HG02852 (cell line): Measurements from ENCODE around the gene ACBD6.
"Not testable (repeated sequence)": the region's sequence is repeated elsewhere in the genome, so short reads cannot be mapped to it uniquely, and the experiment has no call there.

Experiments
- ATAC-seq: cut with Tn5 transposase; IDR thresholded peaks from one replicate; pipeline ENCODE4 v1.9.1; 2021; ENCODE audit warnings: mild to moderate bottlenecking, moderate library complexity; ENCODE audit not compliant: unreplicated experiment

The ACBD6 gene

GRCh38 chr1:180502361-180503279, at the start of gene ACBD6:
Gene ACBD6, minus strand, starts transcription at chr1:180502577. Its CDS starts 311 bp downstream, at chr1:180502266.
- peak; percentile 81 for ATAC-seq

DNA sequence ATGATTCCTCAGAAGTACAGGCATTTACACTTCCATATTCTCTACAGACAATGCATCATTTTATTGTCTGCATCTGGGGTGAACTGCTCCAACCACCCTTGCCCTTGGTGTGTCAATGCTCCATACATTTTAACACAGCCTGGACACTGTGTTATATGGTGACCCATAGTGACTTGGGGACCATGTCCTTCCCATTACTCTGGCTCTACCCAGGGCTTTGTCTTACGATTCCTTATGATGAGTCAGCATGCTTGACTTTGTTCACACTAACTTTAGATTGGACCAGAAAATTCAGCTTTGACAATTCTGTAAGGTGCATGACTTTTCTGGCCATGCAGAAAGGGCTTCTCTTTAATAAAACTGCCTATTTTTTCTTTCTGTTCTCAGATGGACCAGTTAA, 49.6 kb upstream of the ACBD6 start:
- ATAC-seq = no peak

- ATAC-seq = no peak
Measured at GRCh38 chr1:180550241-180550640, 47.9 kb upstream of the ACBD6 start.

- ATAC-seq = not testable (repeated sequence)
Measured at GRCh38 chr1:180549770-180550169, 47.4 kb upstream of the ACBD6 start.

GRCh38 chr1:180548686-180549317, 46.4 kb upstream of the ACBD6 start:
- no peak for ATAC-seq

GRCh38 chr1:180545991-180546390, 43.6 kb upstream of the ACBD6 start:
- ATAC-seq = no peak

- ATAC-seq = no peak
Measured at GRCh38 chr1:180544050-180544449, 41.7 kb upstream of the ACBD6 start.

DNA sequence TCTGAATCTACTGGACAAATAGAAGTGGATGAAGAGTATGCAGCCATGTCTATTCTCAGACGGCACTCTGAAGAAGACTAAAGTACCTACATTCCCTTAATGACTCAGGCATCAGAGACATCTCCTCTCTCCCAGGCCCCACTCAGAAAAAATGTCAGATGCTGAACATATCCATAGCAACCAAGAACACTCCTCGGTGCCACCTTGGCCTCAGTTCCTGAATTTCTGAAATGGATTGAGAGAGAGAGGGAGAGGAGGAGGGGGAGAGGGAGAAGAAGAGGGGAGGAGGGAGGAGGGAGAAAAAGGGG, 40.4 kb upstream of the ACBD6 start:
- no peak for ATAC-seq

DNA sequence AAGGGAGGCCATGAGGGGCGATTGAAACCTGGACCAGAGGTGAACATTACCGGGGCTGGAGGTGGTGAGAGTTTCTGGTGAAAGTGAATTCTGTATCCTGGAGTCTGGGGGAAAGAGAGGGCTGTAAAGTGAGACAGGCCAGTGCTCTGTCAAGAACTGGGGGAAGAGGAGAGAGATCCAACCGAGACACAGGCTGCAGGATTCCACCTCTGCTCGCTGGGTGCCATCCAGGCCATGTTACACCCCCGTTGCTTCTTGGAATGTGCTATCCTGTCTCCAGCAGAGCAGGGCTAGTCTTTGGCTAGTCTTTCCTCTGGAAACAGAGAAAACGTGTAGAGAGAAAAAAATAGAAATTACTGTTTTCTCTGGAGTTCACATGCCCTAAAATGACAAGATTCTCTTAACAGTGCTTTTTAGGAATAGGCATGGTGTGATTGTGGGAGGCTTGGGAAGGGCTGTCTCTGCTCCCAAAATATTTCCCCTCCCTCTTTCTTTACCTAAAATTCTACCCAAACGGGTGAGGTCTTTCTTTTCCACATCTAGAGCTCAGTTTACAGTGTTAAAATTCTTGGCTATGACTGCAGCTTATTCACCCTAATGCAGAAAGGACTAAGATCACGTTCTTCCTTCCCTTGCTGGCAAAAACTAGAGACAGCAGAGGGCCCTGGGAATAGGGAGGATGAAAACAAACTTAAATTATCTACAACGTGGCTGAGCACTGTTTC, 39.9 kb upstream of the ACBD6 start:
- no peak for ATAC-seq

- ATAC-seq = no peak
Measured at GRCh38 chr1:180540697-180541594, 38.6 kb upstream of the ACBD6 start.

DNA sequence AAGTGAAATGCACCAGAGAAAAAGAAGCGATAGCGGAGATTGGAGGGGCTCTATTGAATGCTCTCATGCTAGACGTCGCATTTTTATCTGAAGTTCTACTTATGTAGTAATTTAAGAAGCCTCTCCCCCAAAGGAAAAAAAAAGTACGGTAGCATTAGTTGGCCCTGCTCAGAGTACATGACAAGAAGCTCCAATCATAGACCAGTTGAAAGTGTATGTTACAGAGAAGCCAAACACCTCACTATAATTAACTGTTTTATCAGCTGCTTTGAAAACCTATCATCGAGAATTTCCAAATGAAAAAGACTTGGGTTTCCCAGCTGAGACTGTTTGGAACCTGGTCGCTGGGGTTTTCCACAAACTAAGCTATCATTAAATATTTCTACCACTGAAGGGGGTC, 36.8 kb upstream of the ACBD6 start:
- ATAC-seq = no peak

GRCh38 chr1:180536821-180537372, 34.5 kb upstream of the ACBD6 start:
- no peak for ATAC-seq

GRCh38 chr1:180535418-180535999, 33.1 kb upstream of the ACBD6 start:
- no peak for ATAC-seq

GRCh38 chr1:180534214-180534613, 31.8 kb upstream of the ACBD6 start:
- ATAC-seq = no peak

DNA sequence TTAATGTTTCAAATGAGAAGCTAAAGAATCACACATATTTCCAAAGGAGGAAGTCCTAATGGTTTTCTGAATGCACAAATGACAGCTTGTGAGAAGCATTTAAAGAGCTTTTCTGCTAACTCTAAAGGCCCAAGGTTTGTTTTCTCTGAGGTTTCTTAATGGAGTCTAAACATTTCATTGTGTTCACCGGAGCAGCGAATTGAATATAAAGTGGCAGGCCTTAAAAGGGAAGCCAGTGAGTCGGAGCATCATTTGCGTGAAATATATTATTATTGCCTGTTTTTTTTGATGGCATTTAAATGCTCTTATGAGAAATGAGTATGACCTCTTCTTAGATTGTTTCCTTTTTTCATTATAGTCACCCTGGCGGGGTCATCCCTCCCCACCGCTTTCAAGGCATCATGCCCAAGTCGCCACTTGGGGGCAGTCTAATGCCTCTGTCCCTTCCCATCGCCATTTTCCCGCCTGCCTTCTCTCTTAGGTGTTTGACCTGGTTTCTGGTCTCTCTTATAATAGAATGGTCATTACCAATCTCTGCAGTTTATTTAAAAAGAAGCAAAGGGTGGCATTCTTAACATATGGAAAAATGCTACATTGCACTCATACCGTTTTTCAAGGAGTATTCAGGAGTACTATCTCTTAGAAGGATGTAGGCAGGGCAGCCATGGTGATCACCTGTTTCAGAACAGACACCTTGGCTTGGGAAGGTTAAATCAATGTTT, 31.1 kb upstream of the ACBD6 start:
- ATAC-seq = no peak

DNA sequence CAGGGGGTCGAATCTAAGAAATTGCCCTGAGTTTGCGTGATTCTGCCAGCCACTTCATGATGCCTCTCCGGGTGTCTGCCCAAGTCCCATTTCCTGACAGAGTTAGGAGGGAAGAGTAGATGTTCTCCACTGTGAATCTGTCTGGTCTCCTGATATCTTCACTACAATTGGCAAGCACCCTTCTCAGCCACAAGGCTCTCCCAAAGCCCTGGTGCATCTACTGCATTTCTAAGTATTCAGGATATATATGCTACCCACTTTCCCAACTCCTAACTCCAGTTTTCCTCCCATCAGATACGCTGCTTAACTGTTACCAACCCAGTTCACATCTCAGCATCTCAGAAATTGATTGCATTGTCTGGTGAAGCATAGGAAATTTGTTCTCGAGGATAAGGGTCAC, 30.5 kb upstream of the ACBD6 start:
- ATAC-seq = no peak

- ATAC-seq = no peak
Measured at GRCh38 chr1:180530501-180530900, 28.1 kb upstream of the ACBD6 start.

DNA sequence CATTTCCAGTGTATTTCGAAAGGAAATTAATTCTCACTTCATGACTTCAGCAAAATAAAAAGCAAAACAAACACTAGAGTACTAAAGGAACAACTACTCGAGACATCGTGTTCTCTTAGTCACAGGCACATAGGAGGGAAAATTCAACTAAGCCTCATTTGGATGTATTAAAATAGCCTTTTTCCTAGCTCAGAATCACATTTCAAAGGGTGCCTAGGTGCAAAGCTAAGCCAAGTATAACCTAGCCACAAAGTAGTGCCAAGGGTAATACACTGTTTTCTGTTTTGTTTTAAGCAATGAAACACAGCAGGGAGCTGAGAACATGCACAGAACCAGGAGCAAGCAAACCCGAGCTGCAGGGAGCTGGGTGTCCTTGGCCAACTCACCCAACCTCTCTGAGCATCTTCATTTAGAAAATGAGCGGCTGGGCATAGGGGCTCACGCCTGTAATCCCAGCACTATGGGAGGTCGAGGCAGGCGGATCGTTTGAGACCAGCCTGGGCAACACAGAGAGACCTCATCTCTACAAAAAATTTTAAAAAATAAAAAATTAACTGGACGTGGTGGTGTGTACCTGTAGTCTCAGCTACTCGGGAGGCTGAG, 26.6 kb upstream of the ACBD6 start:
- ATAC-seq = no peak

GRCh38 chr1:180527101-180527669, 24.8 kb upstream of the ACBD6 start:
- no peak for ATAC-seq
